ENCODE measurements around the gene SOHLH1. TPM values are rescaled to one million over a fixed set of nuclear protein-coding genes. Genes with fewer than 3 reads are reported as not detected.

SOHLH1 gene
- total and polyA plus RNA-seq, 8 donors, result 0.31 TPM; not detected in 7

DNA sequence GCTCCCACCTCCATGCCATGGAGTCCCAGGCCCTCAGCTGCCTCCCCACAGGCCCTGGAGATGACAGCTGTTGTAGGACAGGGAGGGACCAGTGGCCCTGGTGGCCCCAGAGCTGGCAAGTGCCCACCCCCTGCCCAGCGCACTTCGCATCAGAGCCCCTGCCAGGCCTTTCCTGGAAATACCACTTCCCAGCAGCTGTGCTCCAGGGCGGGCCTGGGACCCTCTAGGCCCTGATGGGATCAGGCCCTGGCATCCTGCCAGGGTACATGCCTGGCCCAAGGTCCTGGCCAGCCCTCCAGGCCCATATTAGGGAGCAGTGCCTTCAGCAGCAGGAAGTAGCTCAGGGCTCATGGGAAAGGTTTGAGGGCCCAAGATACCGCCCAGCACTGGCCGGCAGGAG lies 5.2 kb upstream of the SOHLH1 start:
- TF ChIP-seq, protein P1, sequence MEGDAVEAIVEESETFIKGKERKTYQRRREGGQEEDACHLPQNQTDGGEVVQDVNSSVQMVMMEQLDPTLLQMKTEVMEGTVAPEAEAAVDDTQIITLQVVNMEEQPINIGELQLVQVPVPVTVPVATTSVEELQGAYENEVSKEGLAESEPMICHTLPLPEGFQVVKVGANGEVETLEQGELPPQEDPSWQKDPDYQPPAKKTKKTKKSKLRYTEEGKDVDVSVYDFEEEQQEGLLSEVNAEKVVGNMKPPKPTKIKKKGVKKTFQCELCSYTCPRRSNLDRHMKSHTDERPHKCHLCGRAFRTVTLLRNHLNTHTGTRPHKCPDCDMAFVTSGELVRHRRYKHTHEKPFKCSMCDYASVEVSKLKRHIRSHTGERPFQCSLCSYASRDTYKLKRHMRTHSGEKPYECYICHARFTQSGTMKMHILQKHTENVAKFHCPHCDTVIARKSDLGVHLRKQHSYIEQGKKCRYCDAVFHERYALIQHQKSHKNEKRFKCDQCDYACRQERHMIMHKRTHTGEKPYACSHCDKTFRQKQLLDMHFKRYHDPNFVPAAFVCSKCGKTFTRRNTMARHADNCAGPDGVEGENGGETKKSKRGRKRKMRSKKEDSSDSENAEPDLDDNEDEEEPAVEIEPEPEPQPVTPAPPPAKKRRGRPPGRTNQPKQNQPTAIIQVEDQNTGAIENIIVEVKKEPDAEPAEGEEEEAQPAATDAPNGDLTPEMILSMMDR (IDR thresholded peaks at IDR 0.05), result no peak
- no peak overlapping the region for H3K27ac ChIP-seq
- no peaks in the 10 kb centered on the region for H3K4me1 ChIP-seq
- DNase-seq, result no peak
- intact Hi-C loops (cut with DNase I), result no loop called here
- no peaks in the 10 kb centered on the region for H3K9me3 ChIP-seq
- H3K4me3 ChIP-seq, result no peak overlapping the region
- no peak for FAIRE-seq
- H3K27me3 ChIP-seq, result peaks cover 0 to 5% (median 0%) of the 10 kb centered on the region in 4 donors
- 80 to 89% methylated on average over 5 of the region's 5 CpGs for WGBS, 2 donors
- no peaks in the 10 kb centered on the region for H3K36me3 ChIP-seq
- ATAC-seq, result no peak

DNA sequence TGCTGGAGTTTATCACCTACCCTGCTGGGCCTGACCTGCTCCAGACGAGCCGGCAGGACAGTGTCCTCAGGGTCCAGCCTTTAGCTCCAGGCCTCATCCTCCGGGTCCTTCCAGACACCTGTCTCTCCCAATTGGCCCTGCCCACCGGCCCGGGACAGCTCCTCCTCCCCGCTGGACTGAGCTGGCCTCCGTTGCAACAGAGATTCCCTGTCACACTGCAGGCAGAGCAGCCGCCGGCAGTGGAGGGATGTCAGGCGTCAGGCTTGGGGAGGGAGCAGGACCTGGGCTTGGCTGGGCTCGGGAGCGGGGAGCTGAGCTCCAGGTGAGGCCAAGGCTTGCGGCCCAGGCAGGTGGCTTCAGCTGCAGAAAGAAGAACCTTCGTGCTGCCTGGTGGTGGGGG lies 4.4 kb upstream of the SOHLH1 start:
- FAIRE-seq (no peak), DNase-seq (no peak), ATAC-seq (no peak)
- no peak overlapping the region for H3K27ac ChIP-seq
- no peaks in the 10 kb centered on the region for H3K4me1 ChIP-seq
- no peaks in the 10 kb centered on the region for H3K36me3 ChIP-seq
- TF ChIP-seq, protein P1 (IDR thresholded peaks at IDR 0.05), result no peak
- H3K4me3 ChIP-seq, result no peak overlapping the region
- H3K27me3 ChIP-seq, result peaks cover 0 to 5% (median 0%) of the 10 kb centered on the region in 4 donors
- intact Hi-C loops (cut with DNase I), result no loop called here
- WGBS, 2 donors, result 57 to 70% methylated on average over 14 of the region's 14 CpGs
- no peaks in the 10 kb centered on the region for H3K9me3 ChIP-seq

DNA sequence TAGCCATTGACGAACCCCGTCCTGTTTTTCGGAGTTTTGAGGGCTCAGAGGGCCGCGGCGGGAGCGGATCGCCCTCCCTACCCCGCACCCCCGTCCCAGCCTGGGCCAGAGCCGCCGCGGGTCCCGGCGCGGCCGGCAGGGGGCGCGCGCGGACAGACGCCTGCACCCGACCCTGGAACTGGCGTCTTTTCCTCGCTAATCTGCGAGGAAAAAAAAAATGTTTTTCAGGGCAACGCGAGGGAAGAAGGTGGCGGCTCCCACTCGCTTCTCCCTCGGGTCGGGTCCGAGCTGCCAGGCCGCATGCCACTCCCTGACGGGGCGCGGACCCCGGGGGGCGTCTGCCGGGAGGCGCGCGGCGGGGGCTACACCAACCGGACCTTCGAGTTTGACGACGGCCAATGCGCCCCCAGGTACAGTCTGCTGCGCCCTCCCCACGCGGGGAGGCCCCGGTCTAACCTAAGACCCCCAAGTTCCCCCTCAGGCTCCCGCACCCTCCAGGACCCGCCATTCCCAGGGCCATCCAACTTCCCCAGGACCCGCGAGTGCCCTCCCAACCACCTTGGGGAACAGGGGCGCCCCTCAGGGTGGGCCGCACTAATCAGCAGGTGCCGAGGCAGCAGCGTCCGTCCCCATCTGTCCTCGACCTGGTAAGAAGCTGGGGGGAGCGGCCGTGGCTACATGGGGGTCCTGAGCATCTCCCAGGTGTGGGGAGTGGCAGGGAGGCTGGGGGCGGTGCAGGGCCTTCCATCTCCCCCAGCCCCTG lies 2.9 kb upstream of the SOHLH1 start, which contains the start of gene KCNT1:
Gene KCNT1, plus strand, starts transcription at position 227 of the 763 bp plus-strand sequence. Its CDS starts 74 bp downstream, at position 301.
- Histone ChIP-seq H3K27me3 (peaks cover 0 to 5% (median 0%) of the 10 kb centered on the region in 4 donors), H3K4me3 (peak within 1 kb of the TSS in 1 of 4 donors; percentile 18), H3K27ac (no peak within 1 kb of the TSS), H3K9me3 (no peaks in the 10 kb centered on the region), H3K36me3 (no peaks in the 10 kb centered on the region), H3K4me1 (no peaks in the 10 kb centered on the region)
- WGBS, 2 donors, result 9 to 10% methylated on average over 64 to 66 of the region's 66 CpGs
- intact Hi-C loops (cut with DNase I), result no loop called here
- TF ChIP-seq, protein P1 (IDR thresholded peaks at IDR 0.05), result peak; percentile 84 to 94 (median 91)
- FAIRE-seq (no peak), DNase-seq (peak in 4 of 6 donors; percentile 18 to 89 (median 59)), ATAC-seq (peak; percentile 69 to 84 (median 79))

DNA sequence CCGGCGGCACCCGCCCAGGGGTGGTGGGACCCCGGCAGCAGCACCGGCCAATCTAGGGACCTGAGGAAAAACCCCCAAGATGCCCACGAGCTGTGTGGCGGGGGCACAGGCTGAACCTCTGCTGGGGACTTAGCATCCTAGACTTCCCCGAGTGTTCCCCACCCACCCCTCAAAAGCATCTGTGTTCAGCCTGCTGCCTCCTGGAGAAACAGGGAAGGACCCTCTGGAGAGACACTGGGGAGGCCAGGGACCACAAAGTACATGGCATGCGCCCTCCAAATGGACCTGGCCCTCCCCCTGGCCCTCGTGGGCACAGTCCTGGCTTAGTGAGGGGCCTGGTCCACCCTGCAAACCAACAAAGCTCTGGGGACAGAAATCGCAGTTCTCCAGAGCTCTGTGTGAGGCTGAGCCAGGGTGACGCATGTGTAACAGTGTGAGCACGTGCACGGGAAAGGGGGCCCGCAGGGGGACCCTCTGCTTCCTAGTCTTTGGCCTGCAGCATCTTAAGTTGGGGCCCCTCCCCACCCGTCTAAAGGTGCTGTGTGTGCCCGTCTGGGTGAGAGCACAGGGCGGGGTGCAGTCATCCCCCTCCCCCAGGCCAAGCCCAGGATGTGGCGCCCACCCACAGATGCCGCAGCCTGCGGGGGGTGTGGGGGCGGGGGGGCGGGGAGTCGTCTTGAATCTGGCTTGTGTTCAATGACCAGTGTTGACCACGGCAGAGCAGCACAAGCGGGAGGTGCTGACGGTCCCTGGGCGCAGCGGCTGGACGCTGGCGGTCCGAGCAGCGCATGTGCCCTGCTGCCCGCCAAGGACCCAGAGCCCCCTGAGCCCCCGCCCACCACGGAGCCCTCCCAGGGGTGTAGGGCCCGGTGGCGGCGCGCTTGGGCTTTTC lies 2.0 kb upstream of the SOHLH1 start:
- ATAC-seq, result no peak
- Histone ChIP-seq H3K9me3 (no peaks in the 10 kb centered on the region), H3K4me1 (no peaks in the 10 kb centered on the region), H3K27me3 (peaks cover 0 to 5% (median 0%) of the 10 kb centered on the region in 4 donors), H3K36me3 (no peaks in the 10 kb centered on the region), H3K27ac (no peak overlapping the region), H3K4me3 (peak overlapping the region in 1 of 4 donors; percentile 18)
- intact Hi-C loops (cut with DNase I), result no loop called here
- TF ChIP-seq, protein P1 (IDR thresholded peaks at IDR 0.05), result no peak
- 15 to 18% methylated on average over 40 of the region's 40 CpGs for WGBS, 2 donors
- no peak for DNase-seq
- no peak for FAIRE-seq

Measured in pancreas (tissue), 10 donors.